Hepatocyte (in vitro differentiated cells): ENCODE results near the gene COL19A1. TPM values are rescaled to one million over a fixed set of nuclear protein-coding genes. Genes with fewer than 3 reads are reported as not detected.

ENCODE experiments used
- DNase-seq: peaks from one replicate; pipeline ENCODE4 v3.0.0-alpha.2; 2016; ENCODE audit warnings: low spot score
- H2AFZ ChIP-seq: fragments of 200-600 bp; sonication (generic); 2 replicates; pipeline ENCODE4 v1.6.0; 2016; ENCODE audit warnings: antibody characterized with exemption, mild to moderate bottlenecking
- H3K27ac ChIP-seq: fragments of 200-600 bp; sonication (generic); 2 replicates; pipeline ENCODE4 v1.5.1; 2016; ENCODE audit warnings: mild to moderate bottlenecking
- H3K27me3 ChIP-seq: fragments of 200-600 bp; sonication (generic); 2 replicates; pipeline ENCODE4 v1.6.1; 2016
- H3K36me3 ChIP-seq: fragments of 200-600 bp; sonication (generic); replicated peaks from 2 replicates; pipeline ENCODE4 v1.5.1; 2016; ENCODE audit warnings: low read depth; ENCODE audit not compliant: insufficient read depth
- H3K4me1 ChIP-seq: fragments of 200-600 bp; sonication (generic); 2 replicates; pipeline ENCODE4 v1.5.1; 2016; ENCODE audit warnings: mild to moderate bottlenecking, moderate library complexity; ENCODE audit not compliant: insufficient read depth
- H3K4me2 ChIP-seq: fragments of 200-600 bp; sonication (generic); 2 replicates; pipeline ENCODE4 v1.6.0; 2016
- H3K4me3 ChIP-seq: fragments of 200-600 bp; sonication (generic); 2 replicates; pipeline ENCODE4 v1.5.1; 2016; ENCODE audit warnings: mild to moderate bottlenecking
- H3K79me2 ChIP-seq: fragments of 200-600 bp; sonication (generic); 2 replicates; pipeline ENCODE4 v1.6.0; 2017; ENCODE audit warnings: mild to moderate bottlenecking
- H3K9me2 ChIP-seq: fragments of 200-600 bp; sonication (generic); replicated peaks from 2 replicates; pipeline ENCODE4 v1.6.0; 2017; ENCODE audit warnings: mild to moderate bottlenecking; ENCODE audit not compliant: insufficient read depth
- H3K9me3 ChIP-seq: fragments of 200-600 bp; sonication (generic); 2 replicates; pipeline ENCODE4 v1.5.1; 2016; ENCODE audit warnings: low read depth, mild to moderate bottlenecking
- H4K20me1 ChIP-seq: fragments of 200-600 bp; sonication (generic); 2 replicates; pipeline ENCODE4 v1.6.0; 2016; ENCODE audit warnings: mild to moderate bottlenecking; ENCODE audit not compliant: insufficient read depth, poor library complexity, severe bottlenecking
- EZH2 ChIP-seq: fragments of 200-600 bp; sonication (generic); IDR thresholded peaks from 2 replicates; pipeline ENCODE4 v1.6.1; 2016; ENCODE audit warnings: antibody characterized with exemption, mild to moderate bottlenecking, borderline replicate concordance
- EZH2phosphoT487 ChIP-seq: fragments of 200-600 bp; sonication (generic); IDR thresholded peaks from one replicate; pipeline ENCODE4 v1.6.1; 2018; ENCODE audit warnings: antibody characterized with exemption, mild to moderate bottlenecking, low read depth, moderate library complexity; ENCODE audit not compliant: unreplicated experiment, severe bottlenecking
- WGBS: methylation state at CpG from one replicate; pipeline ENCODE4 v1.1.6; 2016; ENCODE audit warnings: low lambda C conversion rate; ENCODE audit errors: missing lambda C conversion rate; 5-methylcytosine and 5-hydroxymethylcytosine counted together
- polyA plus RNA-seq: library from polyadenylated mRNA; unstranded; fragments of >200 nt; fragmentation: Nextera tagmentation; extraction: Ambion mirVana; gene quantifications from 2 replicates; pipeline ENCODE4 v1.2.1, GENCODE V29; 2016
- total RNA-seq: library from RNA; depleted of rRNA; stranded (reverse); fragments of >200 nt; gene quantifications from 2 replicates; pipeline ENCODE4 v1.2.3, GENCODE V29; 2014
- TF ChIP-seq, protein P1 (sequence below): fragments of 200-600 bp; sonication (generic); IDR thresholded peaks from 2 replicates; pipeline ENCODE4 v1.5.1; 2016; ENCODE audit warnings: antibody characterized with exemption, mild to moderate bottlenecking; ENCODE audit not compliant: poor library complexity

Gene COL19A1
- total RNA-seq (1.1 and 3.3 TPM in 2 replicates), polyA plus RNA-seq (0.05 and 1.2 TPM in 2 replicates)

DNA sequence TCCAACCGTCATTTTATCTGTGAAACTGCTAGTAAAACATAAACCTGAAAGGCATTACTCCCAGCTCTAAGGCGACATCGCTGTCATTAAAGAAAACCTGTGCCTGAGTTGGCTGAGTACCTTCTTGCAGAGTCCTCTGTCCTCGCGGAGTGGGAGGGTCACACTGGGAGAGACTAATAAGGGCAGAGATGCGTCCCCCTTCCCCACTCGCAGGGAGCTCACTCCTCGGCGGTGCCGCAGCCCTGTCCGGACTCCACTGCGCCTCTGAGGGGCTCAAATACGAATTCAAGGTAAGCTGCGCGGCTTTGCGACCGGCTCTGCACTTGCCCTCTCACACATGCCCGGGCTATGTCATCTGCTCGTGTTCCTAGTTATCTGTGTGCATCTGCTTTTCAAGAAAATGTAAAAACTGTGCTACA is at the start of gene COL19A1:
COL19A1 (plus strand) TSS at position 206 of the 419 bp plus-strand sequence. CDS start 13,012 bp downstream, outside the sequence.
- no peak within 1 kb of the TSS for H3K27ac ChIP-seq
- peaks cover 5% of the 10 kb centered on the region for H3K27me3 ChIP-seq

DNA sequence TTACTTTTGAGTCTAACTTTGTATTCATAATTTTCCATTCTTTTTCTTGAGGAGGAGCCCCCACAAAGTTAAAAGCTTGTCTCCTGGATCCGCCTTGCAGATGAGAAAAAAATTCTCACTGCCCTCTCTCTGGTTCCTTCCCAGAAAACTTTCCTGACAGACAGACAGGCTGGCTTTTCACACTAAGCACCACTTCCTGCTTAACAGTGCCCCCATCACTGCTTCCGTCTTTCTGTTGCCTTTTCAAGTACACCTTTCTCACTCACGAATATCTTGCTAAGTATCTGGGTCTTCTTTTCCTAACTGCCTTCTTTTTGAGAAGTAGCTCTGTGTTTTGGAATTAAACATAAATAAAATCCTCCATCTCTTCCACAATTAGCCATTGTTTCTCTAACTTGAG is 49.8 kb upstream of the COL19A1 start:
- Histone ChIP-seq H3K4me2 (no peak overlapping the region), H3K9me2 (no peaks in the 10 kb centered on the region), H3K4me1 (no peaks in the 10 kb centered on the region), H3K27ac (no peak overlapping the region), H3K27me3 (no peaks in the 10 kb centered on the region), H2AFZ (no peak overlapping the region), H3K36me3 (no peaks in the 10 kb centered on the region), H4K20me1 (no peaks in the 10 kb centered on the region), H3K9me3 (no peaks in the 10 kb centered on the region), H3K4me3 (no peak overlapping the region), H3K79me2 (no peaks in the 10 kb centered on the region)
- DNase-seq, result no peak
- 62% methylated on average over 3 of the region's 3 CpGs for WGBS
- TF ChIP-seq EZH2phosphoT487 (no peak), EZH2 (no peak)
- TF ChIP-seq, protein P1, sequence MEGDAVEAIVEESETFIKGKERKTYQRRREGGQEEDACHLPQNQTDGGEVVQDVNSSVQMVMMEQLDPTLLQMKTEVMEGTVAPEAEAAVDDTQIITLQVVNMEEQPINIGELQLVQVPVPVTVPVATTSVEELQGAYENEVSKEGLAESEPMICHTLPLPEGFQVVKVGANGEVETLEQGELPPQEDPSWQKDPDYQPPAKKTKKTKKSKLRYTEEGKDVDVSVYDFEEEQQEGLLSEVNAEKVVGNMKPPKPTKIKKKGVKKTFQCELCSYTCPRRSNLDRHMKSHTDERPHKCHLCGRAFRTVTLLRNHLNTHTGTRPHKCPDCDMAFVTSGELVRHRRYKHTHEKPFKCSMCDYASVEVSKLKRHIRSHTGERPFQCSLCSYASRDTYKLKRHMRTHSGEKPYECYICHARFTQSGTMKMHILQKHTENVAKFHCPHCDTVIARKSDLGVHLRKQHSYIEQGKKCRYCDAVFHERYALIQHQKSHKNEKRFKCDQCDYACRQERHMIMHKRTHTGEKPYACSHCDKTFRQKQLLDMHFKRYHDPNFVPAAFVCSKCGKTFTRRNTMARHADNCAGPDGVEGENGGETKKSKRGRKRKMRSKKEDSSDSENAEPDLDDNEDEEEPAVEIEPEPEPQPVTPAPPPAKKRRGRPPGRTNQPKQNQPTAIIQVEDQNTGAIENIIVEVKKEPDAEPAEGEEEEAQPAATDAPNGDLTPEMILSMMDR, result no peak

More for the DNA sequence above, at the start of gene COL19A1:
- no peaks in the 10 kb centered on the region for H4K20me1 ChIP-seq
- no peaks in the 10 kb centered on the region for H3K9me3 ChIP-seq
- H3K79me2 ChIP-seq, result no peaks in the 10 kb centered on the region
- no peaks in the 10 kb centered on the region for H3K36me3 ChIP-seq
- H3K4me1 ChIP-seq, result no peaks in the 10 kb centered on the region
- H2AFZ ChIP-seq, result peak within 1 kb of the TSS; percentile 94
- TF ChIP-seq, protein P1, result no peak
- no peak for TF ChIP-seq EZH2
- TF ChIP-seq EZH2phosphoT487, result no peak
- 3% methylated on average over 19 of the region's 19 CpGs for WGBS
- peak within 1 kb of the TSS; percentile 96 for H3K4me2 ChIP-seq
- peak within 1 kb of the TSS; percentile 75 for H3K4me3 ChIP-seq
- H3K9me2 ChIP-seq, result no peaks in the 10 kb centered on the region
- peak; percentile 35 for DNase-seq

DNA sequence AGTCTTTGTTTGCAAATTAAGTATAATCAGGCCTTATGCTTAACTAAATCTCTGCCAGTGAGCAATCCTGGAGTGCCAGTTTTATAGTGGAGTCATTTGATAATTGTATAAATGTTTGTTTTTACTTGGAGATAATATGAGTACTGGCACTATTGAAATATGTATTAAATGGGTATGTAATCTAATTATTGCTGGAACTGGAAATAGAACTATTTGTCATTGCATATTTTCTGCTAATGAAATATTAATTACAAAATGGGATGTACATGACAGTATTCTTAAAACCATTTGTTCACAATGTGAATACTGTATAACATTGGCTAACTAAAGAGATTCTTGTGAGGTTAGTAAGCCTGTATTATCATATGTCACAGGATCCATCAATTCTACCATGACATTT is 49.0 kb upstream of the COL19A1 start:
- H3K4me2 ChIP-seq, result no peak overlapping the region
- TF ChIP-seq EZH2 (no peak), EZH2phosphoT487 (no peak)
- TF ChIP-seq, protein P1, result no peak
- no peaks in the 10 kb centered on the region for H4K20me1 ChIP-seq
- H3K9me3 ChIP-seq, result no peaks in the 10 kb centered on the region
- no peaks in the 10 kb centered on the region for H3K4me1 ChIP-seq
- no peak overlapping the region for H3K27ac ChIP-seq
- no peaks in the 10 kb centered on the region for H3K36me3 ChIP-seq
- no peaks in the 10 kb centered on the region for H3K27me3 ChIP-seq
- no peaks in the 10 kb centered on the region for H3K9me2 ChIP-seq
- no peak for DNase-seq
- no peaks in the 10 kb centered on the region for H3K79me2 ChIP-seq
- no peak overlapping the region for H2AFZ ChIP-seq
- no peak overlapping the region for H3K4me3 ChIP-seq

DNA sequence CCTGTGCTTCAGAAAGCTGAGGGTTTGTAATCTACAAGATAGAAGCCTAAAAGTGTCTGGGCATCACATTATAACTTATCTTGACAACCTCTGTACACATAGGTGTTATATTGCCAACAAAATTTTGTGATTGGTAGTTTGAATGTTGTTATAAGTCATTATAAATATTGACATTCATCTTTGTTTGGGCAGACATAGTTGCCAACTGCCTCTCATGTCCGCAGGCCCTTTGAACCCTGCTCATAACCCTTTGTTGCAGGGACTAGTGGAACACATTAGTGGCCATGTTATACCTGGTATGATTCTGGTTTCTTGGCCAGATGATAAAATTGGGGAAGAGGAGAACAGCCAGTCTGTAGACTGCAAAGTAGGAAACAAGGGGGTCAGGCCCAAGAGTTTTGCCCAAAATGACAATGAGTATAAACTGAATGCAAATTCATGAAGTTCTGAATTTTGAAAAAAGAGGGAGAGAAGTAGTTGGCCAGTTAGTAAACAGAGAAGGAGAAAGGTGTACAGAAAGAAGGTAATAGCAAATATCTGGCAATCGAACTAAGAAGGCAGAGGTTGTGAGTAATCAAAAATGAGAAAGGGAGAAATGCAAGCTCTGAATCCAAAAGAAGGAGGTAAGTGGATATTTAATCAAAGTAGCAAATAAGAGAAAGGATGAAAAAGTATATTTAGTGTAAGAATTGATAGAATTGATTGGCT is 48.0 kb upstream of the COL19A1 start:
- H3K9me3 ChIP-seq, result no peaks in the 10 kb centered on the region
- TF ChIP-seq, protein P1, result no peak
- TF ChIP-seq EZH2phosphoT487, result no peak
- no peak for TF ChIP-seq EZH2
- no peak overlapping the region for H2AFZ ChIP-seq
- no peaks in the 10 kb centered on the region for H3K9me2 ChIP-seq
- H3K4me2 ChIP-seq, result no peak overlapping the region
- H3K27ac ChIP-seq, result no peak overlapping the region
- H3K4me3 ChIP-seq, result no peak overlapping the region
- no peaks in the 10 kb centered on the region for H3K4me1 ChIP-seq
- no peaks in the 10 kb centered on the region for H3K36me3 ChIP-seq
- no peak for DNase-seq
- H4K20me1 ChIP-seq, result no peaks in the 10 kb centered on the region
- H3K27me3 ChIP-seq, result no peaks in the 10 kb centered on the region
- no peaks in the 10 kb centered on the region for H3K79me2 ChIP-seq
- WGBS, result 79% methylated on average over 2 of the region's 2 CpGs
